Right hindlimb (tissue), 1 donor: ENCODE results near the gene LTBP3.

Source experiments
- DNase-seq: peaks from one replicate; pipeline ENCODE4 v3.0.0-alpha.2; 2018

LTBP3 gene

DNA sequence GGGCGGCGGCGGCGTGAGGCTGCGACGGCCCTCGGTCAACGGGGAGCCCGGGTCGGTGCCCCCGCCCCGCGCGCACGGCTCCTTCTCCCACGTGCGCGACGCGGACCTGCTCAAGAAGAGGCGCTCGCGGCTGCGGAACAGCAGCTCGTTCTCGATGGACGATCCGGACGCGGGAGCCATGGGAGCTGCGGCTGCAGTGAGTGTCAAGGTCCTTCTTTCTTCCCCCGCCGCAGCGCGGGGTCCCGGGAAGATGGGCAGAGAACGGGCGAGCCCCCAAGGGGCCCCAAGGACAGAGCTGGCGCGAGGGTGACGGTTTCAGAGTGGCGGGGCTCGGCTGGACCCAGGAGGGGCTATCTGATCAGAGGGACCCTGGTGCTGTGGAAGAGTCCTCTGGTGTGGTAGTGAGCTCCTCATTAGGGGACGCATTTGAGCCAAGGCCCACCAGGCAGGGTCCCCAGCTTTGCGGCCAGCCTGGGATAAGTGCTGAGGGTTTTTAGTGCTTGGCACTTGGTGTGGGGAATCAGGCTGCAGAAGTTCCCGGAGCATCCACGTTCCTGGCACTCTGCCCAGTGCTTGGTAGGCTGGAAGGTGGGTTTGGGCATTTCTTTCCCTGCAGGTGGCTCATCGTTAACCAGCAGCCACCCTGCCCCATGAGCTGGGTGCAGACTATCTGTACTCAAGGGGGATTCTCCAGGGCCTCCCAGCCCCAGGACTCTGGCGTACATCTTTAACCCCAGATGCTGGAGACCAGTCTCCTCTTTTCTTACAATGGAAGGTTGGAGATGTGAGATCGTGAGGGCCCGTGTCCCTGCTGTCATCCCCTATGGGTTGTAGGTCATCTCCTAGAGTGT lies 27.5 kb upstream of the LTBP3 start:
- DNase-seq, result no peak

DNA sequence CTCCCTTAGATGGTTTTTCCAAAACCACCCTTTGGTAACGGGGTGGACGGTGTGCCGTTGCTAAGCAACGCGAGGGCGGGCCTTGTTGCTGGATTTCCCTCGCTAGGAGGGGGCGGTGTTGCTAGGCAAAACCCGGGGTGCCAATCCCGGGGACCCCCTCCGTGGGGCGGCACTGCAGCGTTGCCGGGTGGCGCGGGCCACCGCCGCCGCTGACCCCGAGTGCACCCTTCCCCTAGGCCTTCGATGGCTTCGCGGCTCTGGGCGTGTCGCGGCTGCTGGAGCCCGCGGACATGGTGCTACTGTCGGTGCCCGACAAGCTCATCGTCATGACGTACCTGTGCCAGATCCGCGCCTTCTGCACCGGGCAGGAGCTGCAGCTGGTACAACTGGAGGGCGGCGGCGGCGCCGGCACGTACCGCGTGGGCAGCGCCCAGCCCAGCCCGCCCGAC lies 26.6 kb upstream of the LTBP3 start:
- no peak for DNase-seq

DNA sequence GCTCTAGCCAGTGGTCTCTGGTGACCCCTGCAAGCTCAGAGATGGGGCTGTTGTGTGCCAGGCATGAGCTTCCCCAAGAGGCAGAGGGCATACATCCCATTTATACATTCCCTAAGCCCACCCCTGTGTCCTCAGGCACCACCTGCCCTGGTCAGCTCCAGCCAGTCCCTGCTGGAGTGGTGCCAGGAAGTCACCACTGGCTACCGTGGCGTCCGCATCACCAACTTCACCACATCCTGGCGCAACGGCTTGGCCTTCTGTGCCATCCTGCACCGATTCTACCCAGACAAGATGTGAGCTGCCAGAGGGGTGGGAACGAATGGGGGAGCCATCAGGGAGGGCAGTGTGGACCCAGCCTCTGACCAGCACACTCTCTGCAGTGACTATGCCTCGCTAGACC lies 25.9 kb upstream of the LTBP3 start:
- no peak for DNase-seq

DNA sequence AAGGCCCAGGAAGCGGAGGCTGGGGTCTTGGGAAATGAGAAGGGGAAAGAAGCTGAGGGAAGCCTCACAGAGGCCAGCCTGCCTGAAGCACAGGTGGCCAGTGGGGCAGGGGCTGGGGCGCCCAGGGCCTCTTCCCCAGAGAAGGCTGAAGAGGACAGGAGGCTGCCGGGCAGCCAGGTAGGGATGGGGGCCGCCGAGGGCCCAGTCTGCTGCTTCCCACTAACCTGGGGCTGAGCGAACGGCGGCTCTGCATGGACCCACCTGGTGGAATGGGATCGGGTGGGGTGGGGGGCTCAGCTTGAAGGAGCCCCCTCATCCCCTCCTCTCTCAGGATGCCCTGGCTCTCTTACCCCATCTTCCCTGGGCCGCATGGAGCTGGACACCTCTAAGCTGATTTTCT lies 25.4 kb upstream of the LTBP3 start:
- DNase-seq, result no peak

DNA sequence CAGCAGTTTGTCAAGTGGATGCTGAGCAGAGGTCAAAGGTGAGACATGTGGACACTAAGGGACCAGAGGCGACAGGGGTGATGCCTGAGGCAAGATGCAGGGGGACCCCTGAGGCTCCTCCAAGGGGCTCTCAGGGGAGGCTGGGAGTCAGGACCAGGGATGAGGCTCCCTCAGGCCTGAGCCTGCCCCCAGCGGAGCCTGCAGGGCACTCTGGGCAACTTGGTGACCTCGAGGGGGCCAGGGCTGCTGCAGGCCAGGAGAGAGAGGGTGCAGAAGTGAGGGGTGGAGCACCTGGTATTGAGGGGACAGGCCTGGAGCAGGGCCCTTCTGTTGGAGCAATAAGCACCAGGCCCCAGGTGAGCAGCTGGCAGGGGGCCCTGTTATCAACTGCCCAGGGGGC lies 23.8 kb upstream of the LTBP3 start:
- no peak for DNase-seq

DNA sequence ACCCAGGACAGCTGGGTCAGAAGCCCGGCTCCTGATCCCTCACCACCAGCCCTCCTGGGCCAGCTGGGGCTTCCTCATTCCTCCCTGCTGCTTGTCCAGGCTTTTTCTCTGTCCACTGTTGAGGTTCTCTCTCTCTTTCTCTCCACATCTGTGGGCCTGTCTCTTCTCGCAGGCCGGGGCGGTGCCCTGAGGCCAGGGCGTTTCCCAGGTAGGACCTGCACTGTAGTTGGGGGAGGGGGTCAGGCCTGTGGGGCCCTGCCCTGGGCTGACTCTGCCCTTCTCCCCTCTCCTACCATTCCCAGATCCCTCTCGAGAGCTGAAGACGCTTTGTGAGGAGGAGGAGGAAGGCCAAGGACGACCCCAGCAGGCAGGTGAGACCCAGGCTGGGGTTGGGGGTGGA lies 22.6 kb upstream of the LTBP3 start:
- DNase-seq, result no peak

DNA sequence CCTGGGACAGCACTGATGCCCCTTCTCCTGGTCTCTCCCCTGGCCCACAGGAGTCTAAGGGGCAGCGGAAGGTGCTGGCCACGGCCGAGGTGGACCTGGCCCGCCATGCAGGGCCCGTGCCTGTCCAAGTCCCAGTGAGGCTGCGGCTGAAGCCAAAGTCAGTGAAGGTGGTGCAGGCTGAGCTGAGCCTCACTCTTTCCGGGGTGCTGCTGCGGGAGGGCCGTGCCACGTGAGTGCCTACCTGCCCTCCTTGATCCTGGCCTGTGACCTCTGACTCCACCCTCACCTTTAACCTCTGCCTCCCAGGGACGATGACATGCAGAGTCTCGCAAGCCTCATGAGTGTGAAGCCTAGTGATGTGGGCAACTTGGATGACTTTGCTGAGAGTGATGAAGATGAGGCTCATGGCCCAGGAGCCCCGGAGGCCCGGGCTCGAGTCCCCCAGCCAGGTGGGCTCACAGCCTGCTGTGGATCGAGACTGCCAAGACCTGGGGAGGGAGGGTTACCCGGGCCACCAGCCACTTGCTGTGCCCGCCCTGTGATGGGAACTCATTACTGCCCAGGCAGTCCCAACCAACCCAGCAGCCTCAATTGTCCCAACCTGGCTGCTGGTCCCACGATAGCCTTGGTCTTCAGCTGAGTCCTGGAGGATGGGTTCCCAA lies 22.0 kb upstream of the LTBP3 start:
- no peak for DNase-seq

DNA sequence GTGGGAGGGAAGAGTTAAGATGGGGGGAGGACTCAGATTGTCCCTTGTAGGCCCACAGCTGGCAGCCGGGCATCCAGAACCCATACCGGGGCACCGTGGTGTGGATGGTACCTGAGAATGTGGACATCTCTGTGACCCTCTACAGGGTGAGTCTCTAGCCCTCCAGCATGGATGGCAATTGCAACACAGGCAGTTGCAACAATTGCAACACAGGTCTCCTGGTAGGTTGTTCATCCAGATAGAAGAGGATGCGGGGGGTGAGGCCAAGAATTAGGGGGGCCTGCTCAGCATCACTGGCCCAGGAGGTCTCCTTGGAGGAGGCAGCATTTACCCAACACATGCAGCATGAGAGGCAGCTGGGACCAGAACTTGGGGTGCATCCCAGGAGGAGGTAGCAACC lies 21.1 kb upstream of the LTBP3 start:
- DNase-seq, result no peak

DNA sequence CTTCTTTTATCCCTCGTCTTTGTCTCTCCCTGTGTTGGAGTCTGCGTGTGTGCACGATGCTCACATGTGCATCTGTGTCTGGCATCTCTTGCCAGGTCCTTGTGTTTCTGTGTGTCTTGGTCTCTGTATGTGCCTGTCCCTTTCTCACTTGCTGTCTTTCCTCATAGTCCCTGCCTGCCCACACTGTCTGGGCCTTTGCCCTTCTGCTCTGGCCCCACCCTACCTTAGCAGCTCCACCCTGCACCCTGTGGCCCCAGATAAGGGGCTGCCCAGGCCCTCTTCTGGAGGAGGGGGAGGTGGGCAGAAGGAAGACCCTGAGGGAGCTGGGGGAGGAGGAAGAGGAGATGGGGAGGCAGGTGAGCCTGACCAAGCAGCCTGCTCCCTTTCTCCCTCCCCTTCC lies 20.5 kb upstream of the LTBP3 start:
- DNase-seq, result no peak

DNA sequence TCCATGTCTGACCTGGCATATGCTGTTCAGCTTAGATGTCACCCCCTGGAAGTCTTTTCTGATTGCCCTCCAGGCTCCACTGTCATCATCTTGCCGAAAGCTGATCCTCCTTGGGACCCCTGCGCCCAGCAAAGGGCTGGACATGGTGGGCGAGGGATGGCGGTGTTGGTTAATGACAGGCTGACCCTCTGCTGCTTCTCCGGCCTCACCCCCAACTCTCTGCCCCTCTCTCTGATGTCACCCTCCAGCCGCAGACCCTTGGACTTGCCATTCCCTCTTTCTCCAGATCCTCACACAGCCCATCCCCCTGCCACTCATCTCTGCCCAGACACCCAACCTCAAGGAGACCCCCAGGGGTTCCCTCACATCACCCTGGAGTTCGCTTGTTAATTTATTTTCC lies 20.0 kb upstream of the LTBP3 start:
- DNase-seq, result no peak

DNA sequence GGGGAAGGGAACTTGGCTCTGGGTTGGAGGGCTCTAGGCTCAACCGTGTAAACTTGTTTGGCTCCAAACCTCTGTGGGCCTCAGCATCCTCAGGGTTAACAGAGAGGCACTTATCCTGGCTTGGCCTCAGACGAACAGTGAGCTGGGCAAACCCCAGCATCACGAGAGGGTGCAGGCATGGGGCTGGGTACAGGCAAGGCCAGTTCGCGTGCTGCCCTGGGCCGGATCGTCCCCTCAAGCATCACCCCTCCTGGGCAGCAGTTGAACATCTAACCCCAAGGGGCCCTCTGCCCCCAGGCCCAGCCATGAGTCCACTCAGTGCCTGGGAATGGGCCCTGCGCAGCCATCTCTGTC lies 19.6 kb upstream of the LTBP3 start:
- DNase-seq, result no peak

DNA sequence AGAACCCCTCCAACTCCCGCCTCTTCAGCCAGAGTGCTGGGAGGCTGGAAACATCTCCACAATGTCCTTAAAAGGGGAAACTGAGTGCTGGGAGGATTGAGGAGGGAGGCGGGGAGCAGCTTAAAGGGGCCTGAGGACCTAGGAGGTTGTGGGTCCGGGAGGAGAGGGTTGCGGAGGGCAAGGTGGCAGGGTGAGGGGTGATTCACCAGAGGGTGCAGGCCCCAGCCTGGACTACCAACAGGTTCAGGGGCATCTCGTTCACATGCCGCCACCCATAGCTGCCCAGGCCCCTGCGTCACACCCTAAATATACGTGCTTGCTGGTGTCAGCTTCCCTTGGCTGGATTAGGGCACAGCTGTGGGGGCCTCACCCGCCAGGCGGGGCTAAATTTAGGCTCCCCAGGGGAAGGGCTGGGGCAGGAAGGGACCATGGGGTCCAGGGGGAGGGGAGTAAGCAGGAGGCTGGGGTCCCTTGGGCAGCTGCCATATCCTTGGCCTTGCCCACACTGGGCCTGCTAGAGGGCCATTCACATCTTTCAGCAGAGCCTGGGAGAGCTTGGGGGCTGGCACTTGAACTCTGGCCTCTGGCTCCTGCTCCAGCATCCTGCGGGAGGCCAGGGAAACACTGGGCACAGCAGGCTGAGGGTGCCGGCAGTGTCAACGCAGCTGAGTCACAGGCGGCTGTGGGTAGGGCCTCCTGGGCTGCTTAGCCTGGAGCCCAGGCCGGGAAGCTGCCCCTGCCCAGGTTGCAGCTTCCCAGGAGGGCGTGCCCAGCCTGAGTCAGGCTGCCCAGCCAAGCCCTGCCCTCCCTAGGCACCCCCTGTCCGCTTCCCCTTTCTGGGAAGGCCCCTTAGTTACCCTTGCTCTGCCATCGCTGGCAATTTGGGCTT lies 19.0 kb upstream of the LTBP3 start:
- peak; percentile 79 for DNase-seq

DNA sequence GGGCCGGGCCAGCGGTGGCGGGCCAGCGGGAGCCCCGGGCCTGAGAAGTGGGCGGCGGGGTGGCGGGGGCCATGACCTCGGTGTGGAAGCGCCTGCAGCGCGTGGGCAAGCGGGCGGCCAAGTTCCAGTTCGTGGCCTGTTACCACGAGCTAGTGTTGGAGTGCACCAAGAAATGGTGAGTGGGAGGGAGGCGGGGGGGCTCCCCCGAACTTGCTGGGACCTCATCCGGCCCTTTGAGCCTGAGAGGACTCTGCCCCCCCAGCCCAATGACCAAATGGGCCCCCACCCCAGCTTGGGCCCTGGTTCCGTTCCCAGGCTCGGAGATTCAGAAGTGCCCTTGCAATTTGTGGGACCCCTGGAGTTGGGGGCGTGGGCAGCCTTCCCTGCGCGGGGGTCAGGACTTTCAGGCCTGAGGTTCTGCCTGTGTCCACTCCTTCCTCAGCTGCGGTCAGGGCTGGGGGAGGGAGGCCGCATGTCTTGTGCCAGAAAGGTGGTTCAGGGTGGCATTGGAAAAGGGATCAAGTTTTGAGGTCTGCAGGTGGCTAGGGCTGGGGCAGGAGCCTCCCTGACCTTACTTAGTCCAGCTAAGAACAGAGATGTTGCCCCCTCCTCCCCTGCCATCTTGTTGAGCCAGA lies 18.2 kb upstream of the LTBP3 start:
- no peak for DNase-seq

DNA sequence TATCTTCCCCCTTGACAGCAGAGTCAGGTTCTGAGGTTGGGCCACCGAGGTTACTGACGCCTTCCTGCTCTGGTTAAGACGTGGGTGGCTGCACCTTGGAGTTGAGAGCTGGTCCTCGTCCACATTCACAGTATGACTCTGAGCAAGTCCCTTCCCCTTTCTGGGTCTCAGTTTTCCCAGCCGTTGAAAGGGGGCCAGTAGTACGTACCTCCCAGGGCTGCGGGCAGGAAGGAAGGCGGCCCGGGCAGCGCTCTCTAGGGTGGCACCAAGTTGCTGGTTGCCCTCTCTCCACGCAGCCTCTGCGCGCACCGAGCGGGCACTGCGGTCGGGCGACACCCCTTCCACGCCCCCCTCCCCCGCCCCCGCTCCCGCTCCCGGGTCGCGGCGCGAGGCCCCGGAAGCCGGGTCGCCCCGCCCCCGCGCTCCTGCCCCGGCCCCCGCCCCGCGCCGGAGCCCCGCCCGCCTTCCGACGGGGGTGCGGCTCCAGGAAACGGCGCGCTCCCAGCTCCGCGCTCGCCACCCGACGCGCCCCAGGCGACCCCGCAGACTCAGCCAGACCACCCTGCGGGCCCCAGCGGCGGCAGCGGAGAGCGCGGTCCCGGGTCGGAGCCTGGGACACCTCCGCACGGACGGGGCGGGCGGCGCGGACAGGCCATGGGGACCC lies 17.5 kb upstream of the LTBP3 start, which contains the start of gene EHBP1L1:
Gene EHBP1L1, plus strand, starts transcription at position 486 of the 664 bp plus-strand sequence. CDS start 250 bp downstream, outside the sequence.
- DNase-seq, result peak; percentile 81

DNA sequence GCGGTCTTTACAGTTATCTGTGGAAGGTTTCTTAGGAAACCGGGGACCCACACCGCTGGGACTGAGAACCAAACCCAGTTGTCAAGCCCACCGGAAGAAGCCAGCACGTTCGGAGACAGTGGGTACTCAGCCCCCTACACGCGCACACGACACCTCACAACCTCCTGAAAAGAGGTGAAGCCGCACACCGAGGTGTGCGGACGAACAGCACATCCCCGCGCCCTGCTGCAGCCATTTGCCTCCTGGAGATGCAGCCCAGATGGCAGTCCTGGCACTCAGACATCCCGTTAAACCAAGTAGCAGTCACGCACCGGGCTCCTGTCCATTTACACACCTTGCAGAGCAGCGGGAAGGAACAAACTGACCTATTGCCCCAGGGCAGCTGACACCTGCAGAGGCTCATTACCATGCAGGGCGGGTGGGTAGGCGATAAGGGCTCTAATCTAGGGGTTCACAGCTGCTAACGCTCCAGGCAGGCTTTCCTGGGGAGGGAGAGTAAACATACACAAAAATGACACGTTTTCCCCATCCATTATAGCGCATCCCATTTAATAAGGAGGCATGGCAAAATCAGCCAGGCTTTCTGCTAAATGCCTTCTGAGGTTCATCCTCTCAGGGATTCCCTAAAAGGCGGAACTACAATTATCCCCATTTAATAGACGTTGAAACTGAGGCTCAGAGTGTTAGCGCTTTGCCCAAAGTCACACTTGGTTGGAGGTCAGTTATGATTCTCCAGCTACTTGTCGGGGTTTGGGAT lies 16.8 kb upstream of the LTBP3 start:
- peak; percentile 43 for DNase-seq

DNA sequence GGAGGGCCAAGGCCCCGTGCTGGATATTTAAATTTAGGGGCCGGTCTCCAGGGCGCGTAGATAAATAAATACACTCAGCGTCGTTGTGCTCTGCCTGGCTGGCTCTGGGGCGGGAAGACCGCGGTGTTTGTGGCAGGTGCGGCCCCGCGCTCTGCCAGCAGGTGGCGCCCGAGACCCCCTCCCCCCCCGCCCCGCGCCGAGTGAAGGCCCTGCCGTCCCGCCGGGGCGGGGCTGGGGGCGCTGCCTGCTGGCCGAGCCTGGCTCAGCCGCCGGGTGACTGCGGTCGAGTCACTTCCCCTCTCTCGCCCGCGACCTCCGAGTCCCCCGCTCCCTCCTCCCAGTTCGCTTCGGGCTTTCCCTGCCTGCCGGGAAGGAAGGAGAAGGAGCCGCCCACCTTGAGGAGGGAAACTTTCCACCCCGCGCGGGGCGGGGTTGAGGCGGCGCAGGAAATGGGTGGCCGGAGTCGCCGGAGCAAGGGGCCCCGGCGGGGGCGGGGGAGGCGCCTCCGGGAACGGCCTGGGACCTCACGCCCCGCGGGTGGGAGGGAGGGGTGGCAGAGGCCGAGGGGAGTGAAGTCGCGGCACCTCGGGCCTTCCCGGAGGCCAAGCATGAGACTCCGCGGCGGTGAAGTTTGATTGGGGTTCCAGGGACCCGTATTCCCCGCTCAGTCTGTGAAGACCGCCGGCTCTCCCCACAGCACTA lies 16.1 kb upstream of the LTBP3 start:
- DNase-seq, result peak; percentile 97

DNA sequence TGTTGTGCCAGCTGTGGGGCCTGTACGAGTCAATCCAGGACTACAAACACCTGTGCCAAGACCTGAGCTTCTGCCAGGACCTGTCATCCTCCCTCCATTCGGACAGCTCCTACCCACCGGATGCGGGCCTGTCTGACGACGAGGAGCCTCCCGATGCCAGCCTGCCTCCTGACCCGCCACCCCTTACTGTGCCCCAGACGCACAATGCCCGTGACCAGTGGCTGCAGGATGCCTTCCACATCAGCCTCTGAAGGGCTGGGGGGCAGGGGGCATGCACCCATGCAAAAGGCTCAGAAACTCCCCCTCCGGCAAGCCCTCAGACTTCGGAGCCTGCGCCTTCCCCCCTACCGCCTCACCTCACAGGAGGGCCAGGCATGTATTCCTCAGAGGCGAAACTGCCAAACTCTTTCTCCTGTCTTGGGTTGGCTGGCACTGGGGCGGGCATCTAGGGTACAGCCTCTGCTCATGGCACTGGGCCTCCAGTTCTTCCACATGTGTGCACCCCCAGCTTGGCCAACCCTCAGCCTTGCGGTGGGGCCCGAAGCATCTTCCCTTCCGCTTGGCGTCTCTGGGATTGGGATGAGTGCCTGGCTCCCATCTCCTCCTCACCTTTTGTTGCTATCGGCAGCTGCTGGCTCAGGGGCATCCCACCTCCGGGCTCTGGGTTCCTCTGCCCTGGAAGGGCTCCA lies 15.4 kb upstream of the LTBP3 start:
- DNase-seq, result peak; percentile 50

DNA sequence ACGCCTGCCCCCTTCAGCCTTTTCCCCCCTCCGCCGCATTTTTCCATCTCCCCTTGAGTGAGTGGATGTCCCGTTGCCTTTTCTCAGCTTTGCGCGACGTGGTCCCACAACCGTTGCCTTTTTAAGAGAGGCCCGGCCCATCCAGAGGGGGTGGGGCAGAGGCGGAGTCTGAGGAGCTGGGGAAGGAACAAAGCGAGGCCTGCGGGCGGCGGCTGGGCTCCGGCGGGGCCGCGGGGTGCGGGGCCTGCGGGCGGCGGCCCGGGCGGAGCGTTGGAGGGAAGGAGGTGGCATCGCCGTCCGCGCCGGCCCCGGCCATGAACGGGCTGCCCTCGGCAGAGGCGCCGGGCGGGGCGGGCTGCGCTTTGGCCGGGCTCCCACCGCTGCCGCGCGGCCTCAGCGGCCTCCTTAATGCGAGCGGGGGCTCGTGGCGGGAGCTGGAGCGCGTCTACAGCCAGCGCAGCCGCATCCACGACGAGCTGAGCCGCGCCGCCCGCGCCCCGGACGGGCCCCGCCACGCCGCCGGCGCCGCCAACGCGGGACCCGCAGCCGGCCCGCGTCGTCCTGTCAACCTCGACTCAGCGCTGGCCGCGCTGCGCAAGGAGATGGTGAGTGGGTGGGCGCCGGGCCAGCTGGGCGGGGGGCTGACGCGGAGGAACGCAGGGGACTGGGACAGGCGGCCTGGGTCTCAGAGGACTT lies 14.3 kb upstream of the LTBP3 start, which contains the start of gene FAM89B:
Gene FAM89B, plus strand, starts transcription at position 183 of the 696 bp plus-strand sequence. Its CDS starts 132 bp downstream, at position 315.
- DNase-seq, result peak; percentile 96

DNA sequence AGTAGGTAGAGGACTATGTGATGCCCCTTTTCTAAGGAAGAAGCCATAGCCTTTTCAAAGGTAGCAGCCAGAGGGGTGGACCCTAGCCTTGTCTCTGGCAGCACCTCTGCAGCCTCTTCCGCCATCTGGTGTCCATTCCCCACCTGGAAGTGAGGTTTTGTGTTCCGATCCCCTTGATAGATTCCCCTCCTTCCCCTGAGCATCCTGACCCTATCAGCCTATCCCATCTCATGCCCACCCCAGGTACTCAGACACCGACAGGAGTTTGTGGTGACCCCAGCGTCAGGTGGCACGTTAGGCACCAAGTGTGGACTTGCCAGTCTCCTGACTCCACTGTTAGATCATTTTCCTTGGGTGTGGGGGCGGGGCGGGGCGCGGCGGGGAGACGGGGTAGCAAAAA lies 13.8 kb upstream of the LTBP3 start:
- no peak for DNase-seq
